Left cardiac atrium (tissue), 4 donors: ENCODE results near the gene TGM1. TPM values are rescaled to one million over a fixed set of nuclear protein-coding genes. Genes with fewer than 3 reads are reported as not detected.
"Not testable (repeated sequence)": the region's sequence is repeated elsewhere in the genome, so short reads cannot be mapped to it uniquely, and the experiment has no call there.

Experiments
- ATAC-seq, 2 donors: fragments of 200-7000 bp; cut with Tn5 transposase; one replicate each; pipeline ENCODE4 v1.9.1; 2020; ENCODE audit warnings: mild to moderate bottlenecking in 2 of 2, moderate library complexity in 2 of 2
- DNase-seq: peaks from one replicate; pipeline ENCODE4 v3.0.0-alpha.2; 2020
- intact Hi-C, 2 donors: fragments of 100-400 bp; cut with DNase I; formaldehyde crosslinking; loops; one replicate each; pipeline versions ENCODE4 v1.14.1 to v1.15.1; 2022 to 2023
- total RNA-seq, 2 donors: library from RNA; stranded (reverse); fragmentation: NEBNext Ultra II Directional; extraction: Animal tissue kit (Norgen Biotek cat#: 25700); gene quantifications; one replicate each; pipeline ENCODE4 v1.2.1, GENCODE V29; 2021
- donor health status: DM: no; HTN: yes; CAD: no.
- donor health status: DM: no; HTN: yes; CAD: no; lungs with severe emphysema.
- donor health status: DM: yes; HTN: yes; CAD: no.
- donor health status: Dilated cardiomyopathy.

The TGM1 gene
- total RNA-seq, 2 donors from 2014 or later: 5.5 to 6.4 TPM

GRCh38 chr14:24259282-24260025 is 3.5 kb downstream of the TGM1 start:
- ATAC-seq (peak; percentile 21 to 31), DNase-seq (peak; percentile 38)
- intact Hi-C loops: no loop called here

DNA sequence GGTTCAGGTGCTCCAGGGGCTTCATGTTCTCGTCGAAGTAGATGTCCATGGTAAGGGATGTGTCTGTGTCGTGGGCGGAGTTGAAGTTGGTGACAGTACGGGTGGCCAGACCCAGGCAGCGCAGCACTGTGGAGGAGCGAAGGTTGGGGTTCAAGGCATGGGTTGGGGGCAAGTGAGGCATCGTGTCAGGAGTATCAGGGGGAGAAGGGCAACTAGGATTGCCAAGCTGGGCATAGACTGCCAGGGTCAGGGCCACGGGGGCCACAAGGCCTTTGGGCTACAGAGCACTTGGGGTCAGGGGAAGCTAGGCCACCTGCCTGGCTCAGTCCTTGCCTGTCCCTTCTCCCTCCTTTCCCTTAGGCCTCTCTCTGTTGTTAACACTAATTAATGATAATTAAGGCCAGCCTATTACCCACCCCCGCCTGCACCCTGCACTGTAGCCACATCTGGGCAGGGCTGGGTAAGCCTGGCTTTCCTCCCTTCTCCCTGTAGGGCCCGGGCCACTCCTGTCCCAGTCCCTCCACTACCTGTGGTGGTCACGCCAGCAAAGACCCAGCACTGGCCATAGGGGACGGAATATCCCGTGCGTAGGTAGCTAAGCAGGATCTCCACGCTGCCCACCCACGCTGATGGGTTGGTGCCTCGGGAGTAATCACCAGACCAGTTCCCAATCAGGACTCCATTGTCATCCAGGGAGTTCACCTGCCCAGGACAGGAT is 4.3 kb downstream of the TGM1 start:
- DNase-seq (peak; percentile 15), ATAC-seq (peak in 1 of 2 donors; percentile 4)
- intact Hi-C loops: no loop called here

DNA sequence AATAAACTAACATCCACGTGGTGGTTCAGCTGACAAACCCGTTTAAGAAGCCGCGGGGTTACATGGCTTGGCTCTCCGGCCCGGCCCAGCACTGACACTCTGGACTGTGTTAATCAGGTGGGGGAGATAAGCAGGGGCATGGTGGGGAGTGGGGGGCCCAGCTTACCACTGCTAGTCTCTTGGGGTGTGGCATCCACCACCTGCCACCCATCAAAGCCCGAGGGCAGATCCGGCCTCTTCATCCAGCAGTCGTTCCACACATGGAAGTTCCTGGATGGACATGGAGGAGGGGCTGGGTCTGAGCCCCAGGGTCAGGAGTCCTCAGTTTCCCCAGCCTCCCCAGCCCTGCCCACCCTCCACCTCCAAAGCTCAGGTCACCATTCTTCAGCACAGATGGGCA is 4.9 kb downstream of the TGM1 start:
- no peak for ATAC-seq
- peak; percentile 10 for DNase-seq
- intact Hi-C loops: no loop called here

GRCh38 chr14:24256960-24257359 is 6.0 kb downstream of the TGM1 start:
- peak; percentile 18 for DNase-seq
- intact Hi-C loops: no loop called here
- ATAC-seq: no peak

DNA sequence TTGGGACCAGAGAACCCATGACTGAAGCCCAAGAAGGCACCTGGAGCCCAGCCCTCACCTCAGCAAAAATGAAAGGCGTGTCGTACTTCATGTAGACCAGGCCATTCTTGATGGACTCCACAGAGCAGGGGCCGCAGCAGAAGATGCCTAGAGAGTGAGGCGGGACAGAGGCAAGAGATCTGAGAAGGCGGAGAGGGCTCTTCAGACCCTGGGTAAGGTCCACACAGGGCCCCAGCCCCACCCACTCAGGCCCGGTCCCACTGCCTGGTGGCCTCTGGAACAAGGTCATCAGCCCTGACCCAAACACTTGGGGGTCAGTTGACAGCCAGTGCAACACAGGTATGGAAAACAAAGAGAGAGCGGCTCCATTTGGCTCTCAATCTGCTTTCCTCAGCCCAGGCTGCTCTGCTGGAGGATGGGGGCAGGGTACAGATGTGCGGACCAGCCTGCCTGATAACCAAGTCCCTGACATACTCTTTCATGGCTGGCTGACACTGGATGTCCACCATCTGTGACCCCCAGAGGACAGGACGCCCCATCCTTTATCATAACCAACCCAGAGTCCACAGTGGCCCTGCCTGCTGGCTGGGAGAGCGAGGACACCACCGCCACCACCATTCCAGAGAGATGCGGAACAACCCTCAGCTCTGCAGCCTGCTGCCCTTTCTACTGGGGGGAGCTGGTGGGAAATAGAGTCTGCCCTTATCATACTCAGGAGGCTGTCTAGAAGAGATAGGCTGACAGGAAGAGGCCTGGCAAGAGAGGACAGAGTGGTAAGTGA is 6.9 kb downstream of the TGM1 start:
- intact Hi-C loops: no loop called here
- ATAC-seq: no peak
- DNase-seq: peak; percentile 15

GRCh38 chr14:24255438-24255837 is 7.5 kb downstream of the TGM1 start:
- ATAC-seq: no peak
- DNase-seq: peak; percentile 17
- intact Hi-C loops: no loop called here

DNA sequence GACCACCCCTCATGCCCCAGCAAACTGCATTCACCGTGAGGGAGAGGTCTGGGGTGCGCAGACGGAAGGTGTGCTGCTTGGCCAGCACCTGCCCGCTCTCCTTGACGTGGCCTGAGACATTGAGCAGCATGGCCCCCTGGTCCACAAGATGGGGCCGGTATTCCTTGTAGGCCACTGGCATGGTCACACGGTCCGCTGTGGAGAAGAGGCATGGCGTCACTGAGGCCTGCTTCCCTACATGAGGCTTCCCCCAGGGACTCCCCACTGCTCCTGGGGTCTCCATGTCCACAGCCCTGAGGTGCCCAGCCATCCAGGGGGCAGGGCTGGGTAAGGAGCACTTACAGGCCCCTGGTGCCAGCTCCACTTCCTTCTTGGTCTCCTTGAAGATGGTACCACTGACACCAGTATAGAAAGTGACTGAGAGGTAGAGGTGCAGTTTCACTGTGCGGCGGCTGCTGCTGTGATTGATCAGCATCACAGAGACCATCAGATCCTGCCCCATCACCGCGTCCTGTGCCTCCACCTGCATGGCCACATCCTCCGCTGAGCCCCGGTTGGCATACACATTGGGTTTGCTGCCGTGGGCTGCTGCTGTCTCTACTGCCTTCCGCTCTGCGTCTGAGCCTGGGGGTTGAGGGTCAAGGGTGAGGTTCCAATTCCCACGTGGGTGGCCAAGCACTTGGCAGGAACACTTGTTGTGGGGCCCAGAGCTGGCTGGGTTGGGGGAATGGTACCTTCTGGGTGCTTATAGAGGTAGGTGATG is 8.2 kb downstream of the TGM1 start:
- ATAC-seq (no peak), DNase-seq (peak; percentile 12)
- intact Hi-C loops: no loop called here

DNA sequence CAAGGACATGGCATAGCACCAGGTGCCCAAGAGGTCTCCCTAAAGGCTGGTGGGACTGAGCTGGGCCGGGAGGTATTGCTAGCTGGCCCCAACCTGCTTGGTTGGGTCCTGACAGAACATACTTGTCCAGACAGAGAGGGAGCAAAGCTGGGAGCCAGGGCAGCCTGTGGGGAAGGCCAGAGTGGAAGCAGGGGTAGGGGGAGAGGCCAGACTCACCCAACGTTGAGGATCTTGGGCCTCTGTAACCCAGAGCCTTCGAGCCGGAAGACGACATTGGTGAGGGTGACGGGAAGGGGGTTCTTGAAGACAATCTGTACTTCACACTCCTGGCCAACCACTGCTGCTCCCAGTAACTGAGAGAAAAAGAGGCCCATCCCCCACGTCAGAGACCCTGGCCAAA is 9.0 kb downstream of the TGM1 start:
- intact Hi-C loops: no loop called here
- ATAC-seq (no peak), DNase-seq (no peak)

DNA sequence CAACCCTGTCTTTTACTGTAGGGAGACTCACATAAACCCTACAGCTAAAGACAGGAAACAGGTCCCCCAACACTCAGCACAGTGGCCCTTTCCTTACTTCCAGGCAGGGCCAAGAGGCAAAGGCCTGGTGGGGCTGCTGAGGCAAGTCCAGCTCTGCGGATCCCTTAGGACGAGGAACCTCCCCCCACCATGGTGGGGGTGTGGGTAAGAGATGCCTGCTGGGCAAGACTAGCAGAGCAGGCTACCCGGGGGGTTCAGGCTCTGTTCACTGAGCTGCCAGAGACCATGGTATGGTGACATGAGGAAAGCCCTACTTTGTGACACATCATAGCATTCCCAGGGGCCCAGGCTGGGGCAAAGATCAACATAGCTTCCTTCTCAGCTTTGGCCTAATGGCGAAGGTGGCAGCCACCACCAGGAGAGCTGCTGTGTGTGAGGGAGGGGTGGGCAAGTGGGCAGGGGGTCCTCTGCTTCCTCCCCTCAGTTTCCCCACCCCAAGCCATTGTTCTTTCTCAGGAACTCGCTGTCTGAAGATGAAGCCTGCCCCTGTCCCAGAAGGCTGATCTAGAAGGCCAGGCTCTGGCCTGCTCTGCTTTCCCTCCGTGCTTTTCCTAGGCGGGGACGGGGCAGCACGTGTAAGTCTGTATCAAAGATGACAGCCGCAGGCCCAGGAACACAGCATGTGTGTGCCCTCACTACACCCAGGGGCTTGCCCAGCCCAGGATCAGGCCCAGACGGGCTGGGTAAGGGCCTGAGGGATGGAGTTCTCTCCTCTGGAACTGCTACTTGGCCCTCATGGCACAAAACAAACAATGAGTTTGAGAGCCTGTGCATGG is 10.5 kb downstream of the TGM1 start:
- intact Hi-C loops: no loop called here
- DNase-seq: peak; percentile 7

GRCh38 chr14:24251880-24252288 is 11.1 kb downstream of the TGM1 start:
- DNase-seq: no peak
- ATAC-seq: no peak
- intact Hi-C loops: no loop called here

More for the DNA sequence above, 10.5 kb downstream of the TGM1 start:
- no peak for ATAC-seq

DNA sequence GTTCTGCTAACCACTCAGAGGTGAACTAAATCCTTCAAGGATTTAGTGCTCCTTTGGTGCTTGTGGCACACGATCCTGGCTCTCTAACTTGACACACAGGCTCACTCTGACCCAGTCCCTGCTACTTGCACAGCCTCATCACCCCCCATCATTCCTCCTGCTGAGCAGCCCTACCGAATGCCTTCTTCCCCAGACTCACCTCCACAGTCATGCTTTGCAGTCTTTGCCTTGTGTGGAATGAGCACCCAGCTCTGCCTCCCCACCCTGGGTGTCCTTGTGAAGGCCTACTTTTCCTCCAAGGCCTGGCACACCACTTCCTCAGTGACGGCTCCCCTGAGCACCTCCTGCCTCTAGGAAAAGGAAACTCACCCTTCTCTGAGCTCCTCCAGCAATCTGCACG is 12.6 kb downstream of the TGM1 start:
- no peak for ATAC-seq
- no peak for DNase-seq
- intact Hi-C loops: no loop called here

DNA sequence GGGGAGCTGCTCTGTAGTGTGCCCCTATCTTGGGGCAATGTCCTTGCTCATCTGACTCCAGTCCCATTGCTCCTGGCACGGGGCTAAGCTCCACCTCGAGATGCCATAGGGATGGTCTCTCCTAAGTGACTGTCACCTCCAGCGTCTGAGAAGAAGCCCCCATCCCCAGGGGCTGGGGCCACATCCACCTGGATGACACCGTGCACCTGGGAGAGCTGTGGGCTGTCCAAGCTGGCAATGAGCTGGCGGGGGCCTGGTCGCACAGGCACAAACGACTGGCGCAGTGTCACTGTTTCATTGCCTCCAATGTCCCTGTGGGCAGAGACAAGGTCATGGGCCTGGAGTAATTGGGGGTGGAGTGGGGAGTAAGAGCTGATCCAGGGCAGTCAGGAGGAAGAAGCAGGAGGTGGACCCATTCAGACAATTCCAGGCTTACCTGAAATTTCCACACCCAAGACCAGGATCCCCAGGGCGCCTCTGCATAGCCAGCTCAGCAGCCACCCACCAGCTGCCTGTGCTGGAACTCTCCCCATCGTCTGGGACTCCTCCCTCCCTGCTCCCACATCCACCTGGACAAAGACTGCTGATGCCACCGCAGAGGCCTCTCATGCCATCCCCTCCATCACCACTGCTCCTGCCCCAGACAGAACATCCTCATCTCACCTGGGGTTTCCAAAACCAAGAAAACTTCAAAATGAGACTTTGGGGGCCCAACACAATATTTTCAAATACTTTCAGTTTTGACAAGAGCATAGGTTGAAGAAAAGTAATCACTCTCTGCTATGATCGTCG is 13.6 kb downstream of the TGM1 start:
- peak; percentile 2 for DNase-seq
- no peak for ATAC-seq
- intact Hi-C loops: loop anchor here in 1 of 2 donors (5.0 kb wide), 1 partner anchor 33 kb away; no protein-coding TSS in a partner anchor

GRCh38 chr14:24247422-24247821 is 15.6 kb downstream of the TGM1 start:
- intact Hi-C loops: loop anchor here in 1 of 2 donors (5.0 kb wide), 1 partner anchor 35 kb away; no protein-coding TSS in a partner anchor
- ATAC-seq: no peak
- no peak for DNase-seq

DNA sequence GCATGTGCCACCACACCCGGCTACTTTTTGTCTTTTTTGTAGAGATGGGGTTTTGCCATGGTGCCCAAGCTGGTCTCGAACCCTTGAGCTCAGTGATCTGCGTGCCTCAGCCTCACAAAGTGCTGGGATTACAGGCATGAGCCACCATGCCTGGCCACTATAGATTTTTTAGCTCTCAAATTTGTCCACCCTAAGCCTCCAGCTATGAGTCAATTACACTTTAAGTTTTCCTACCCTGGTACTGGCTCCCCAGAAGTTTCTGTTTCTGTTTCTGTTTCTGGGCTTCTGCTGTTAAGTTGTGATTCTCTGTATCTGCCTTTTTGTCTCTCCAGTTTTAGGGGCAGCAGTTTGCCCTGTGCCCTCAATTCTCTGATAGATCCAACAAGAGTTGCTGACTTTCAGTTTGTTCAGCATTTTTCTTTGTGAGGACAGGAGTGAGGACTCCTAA is 16.2 kb downstream of the TGM1 start:
- intact Hi-C loops: loop anchor here in 1 of 2 donors (5.0 kb wide), 1 partner anchor 36 kb away; no protein-coding TSS in a partner anchor
- no peak for DNase-seq
- no peak for ATAC-seq

GRCh38 chr14:24245350-24245749 is 17.6 kb downstream of the TGM1 start:
- intact Hi-C loops: loop anchor here in 1 of 2 donors (5.0 kb wide), 1 partner anchor 37 kb away; no protein-coding TSS in a partner anchor
- not testable (repeated sequence) for ATAC-seq

GRCh38 chr14:24243336-24243836 is 19.6 kb downstream of the TGM1 start:
- ATAC-seq (peak in 1 of 2 donors; percentile 0), DNase-seq (no peak)
- intact Hi-C loops: loop anchor here in 1 of 2 donors (1.0 kb wide), 1 partner anchor 53 kb away; no protein-coding TSS in a partner anchor

More at GRCh38 chr14:24245350-24245749, 17.6 kb downstream of the TGM1 start:
- not testable (repeated sequence) for DNase-seq
